ENCODE measurements around the gene PBX1.
A peak's percentile ranks its signal among the peaks of the same experiment; 100 is the strongest.
"Not testable (repeated sequence)": the region's sequence is repeated elsewhere in the genome, so short reads cannot be mapped to it uniquely, and the experiment has no call there.

PBX1 gene

GRCh38 chr1:164589408-164589807 lies 30.4 kb downstream of the PBX1 start:
- no peak for DNase-seq

- DNase-seq: no peak
Measured at GRCh38 chr1:164589961-164590507, 31.1 kb downstream of the PBX1 start.

DNA sequence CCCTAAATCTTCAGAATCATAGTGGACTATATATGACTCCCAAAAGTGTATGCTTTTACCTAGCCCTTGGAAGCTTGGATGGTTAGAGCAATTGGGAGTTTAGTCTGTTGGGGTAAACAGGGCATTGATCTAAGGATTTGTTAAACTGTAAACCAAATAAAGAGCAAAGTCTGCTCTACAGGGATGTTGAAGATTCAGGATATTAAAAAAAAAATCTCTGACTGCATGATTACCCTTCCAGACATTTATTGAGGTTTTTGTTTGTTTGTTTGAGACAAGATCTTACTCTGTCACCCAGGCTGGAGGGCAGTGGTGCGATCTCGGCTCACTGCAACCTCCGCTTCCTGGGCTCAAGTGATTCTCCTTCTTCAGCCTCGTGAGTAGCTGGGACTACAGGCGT lies 31.6 kb downstream of the PBX1 start:
- DNase-seq: no peak

DNA sequence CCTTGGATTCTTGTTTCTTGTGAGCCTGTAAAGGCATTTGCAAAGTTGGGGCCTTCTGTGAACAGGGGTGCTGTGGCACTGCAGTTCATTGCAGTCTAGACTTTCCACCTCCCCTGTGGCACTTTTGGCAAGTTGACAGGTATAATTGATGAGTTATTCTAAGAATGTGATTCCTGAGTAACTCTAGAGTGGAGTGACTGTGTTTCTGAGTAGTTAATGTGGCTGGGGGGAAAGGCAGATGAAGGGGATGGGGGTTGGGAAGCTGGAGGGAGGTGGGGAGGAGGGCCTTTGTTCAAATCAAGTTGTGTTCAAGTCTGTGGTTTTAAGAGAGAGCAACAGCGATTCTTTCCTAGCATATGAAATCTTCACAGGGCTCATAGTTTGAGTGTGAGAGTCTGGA lies 32.9 kb downstream of the PBX1 start:
- DNase-seq: no peak

DNA sequence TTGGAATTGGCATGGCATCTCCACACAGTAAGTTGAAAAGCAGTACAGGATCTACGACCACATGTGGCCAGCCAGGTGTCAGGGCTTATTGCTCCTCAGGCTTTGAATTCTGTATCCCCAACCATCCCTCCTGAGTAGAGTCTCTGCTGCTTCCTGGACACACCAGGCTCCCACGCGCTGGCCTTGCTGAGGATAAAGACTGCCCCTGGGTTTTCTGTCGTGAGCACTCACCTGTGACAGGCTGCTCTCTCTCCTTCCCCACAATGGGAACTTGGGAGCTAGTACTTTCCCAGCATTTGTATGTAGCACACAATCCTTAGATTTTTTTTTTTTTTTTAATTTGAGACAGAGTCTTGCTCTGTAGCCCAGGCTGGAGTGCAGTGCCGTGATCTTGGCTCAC lies 33.6 kb downstream of the PBX1 start:
- no peak for DNase-seq

DNA sequence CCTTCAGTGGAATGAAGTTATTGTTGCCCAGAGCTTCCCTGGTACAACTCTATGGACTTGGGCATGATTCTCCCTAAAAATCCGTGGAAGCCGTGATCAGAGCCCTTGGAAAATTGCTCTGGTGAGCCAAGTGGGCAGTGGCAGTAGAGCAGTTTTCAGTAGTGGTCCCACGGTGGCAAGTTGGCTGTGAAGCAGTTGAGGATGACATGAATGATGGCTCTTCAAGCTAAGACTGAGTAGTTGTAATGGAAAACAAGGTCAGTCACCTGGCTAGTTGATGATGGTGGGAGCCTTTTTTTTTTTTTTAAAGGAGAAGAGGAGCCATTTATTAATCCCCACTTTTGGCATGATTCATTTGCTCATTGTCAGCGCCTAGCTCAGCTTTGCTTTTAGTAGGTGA lies 36.2 kb downstream of the PBX1 start:
- DNase-seq: no peak

GRCh38 chr1:164596172-164596571 lies 37.2 kb downstream of the PBX1 start:
- no peak for DNase-seq

GRCh38 chr1:164598719-164599118 lies 39.7 kb downstream of the PBX1 start:
- DNase-seq: no peak

DNA sequence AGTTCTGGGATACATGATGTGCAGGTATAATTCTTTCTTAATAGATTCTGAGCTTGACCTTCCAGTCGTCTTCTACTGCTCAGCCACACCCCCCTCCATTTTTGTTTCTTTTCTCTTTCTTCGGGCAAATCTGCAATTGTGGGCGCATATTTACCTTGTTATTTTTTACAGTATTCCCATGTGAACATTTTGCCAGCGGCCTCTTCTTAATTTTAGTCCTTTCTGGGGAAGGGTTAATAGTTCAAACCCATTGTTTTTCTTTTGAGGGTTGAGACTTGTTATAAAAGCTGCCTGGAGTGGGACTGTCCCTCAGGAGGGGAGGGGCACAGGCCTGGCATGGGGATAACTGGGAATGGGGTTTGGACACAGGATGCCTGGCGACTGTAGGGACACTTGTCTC lies 40.3 kb downstream of the PBX1 start:
- peak in 4 of 56 donors; percentile 3 to 16 (median 12) for DNase-seq

DNA sequence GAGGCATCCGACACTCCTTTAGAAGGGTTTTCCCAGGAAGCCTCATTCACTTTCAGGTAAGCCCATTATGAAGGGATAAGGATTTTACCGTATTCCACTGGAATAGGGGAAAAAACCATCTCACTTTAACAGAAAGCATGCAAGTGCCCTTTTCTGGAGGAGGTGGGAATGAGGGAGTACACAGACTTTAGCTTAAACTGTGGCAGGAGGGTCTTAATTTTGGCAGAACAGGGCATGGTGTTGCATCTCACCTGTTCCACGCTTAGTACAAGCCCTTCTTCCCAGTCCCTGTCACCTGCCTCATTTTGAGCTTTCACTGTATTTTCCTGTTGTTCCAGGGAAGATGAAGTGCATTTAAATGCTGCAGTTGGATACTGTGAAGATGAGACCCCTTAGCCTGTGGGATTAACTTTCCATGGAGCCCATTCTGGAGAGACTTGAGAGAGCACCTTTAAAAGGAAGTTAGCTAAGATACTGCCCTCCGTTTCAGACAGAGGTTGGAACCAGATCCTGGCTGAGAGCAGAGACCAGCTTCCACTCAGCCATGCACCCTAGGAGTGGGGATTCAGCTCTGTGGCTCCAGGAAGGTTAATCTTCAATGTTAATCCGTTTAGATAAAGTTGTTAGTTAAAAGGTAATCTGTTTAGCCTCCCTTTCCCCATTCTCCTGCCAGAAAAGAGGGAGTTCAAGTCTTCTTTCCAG lies 42.6 kb downstream of the PBX1 start:
- no peak for DNase-seq

DNA sequence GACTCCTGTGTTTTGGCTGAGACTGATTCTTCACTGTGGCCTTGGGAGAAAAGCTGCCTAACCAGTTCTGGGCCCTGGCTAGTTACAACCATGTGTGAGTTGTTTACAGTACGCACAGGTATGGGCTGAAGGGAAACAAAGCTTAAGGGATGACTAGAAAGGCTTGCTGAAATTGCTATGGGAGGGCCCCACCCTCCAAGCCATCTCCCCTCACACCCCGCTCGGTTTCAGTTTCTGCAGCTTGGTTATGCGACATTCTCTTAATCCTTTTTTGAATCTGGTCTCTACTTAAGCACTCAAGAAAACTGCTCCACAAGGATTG lies 43.1 kb downstream of the PBX1 start:
- DNase-seq: no peak

DNA sequence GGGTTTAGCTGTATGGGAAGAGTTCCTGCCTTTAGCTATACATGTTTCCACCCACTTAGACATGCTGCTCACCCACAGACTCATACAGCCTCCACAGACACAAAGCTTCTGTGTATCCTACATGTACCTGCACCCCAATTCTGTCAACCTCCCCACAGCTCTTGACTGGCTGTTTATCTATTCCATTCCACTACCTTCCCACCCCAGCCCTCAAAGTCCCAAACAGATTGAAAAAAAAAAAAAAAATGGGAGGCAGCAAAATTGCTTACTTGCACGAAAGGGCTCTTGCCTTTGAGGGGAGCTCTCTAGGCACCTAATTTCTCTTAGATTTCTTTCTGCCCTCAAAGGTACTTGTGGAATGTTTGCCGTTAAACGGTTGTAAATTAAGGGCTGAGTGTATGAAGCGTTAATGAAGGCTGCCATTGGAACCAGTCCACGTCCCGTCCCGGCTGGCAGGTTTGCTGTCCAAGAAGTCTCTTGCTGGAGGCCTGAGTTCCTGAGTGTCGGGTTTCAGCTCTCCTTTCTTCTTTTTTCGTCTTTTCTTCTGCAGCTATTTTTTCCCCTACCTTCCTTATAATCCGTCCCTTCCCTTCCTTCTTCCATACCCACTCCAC lies 43.6 kb downstream of the PBX1 start:
- DNase-seq: peak in 24 of 56 donors; percentile 6 to 53 (median 20)

GRCh38 chr1:164603805-164604204 lies 44.8 kb downstream of the PBX1 start:
- DNase-seq: not testable (repeated sequence)

GRCh38 chr1:164604541-164604940 lies 45.6 kb downstream of the PBX1 start:
- no peak for DNase-seq

- no peak for DNase-seq
Measured at GRCh38 chr1:164605254-164606091, 46.5 kb downstream of the PBX1 start.

- DNase-seq: no peak
Measured at GRCh38 chr1:164607351-164607750, 48.4 kb downstream of the PBX1 start.

- DNase-seq: no peak
Measured at GRCh38 chr1:164608651-164609057, 49.7 kb downstream of the PBX1 start.

DNA sequence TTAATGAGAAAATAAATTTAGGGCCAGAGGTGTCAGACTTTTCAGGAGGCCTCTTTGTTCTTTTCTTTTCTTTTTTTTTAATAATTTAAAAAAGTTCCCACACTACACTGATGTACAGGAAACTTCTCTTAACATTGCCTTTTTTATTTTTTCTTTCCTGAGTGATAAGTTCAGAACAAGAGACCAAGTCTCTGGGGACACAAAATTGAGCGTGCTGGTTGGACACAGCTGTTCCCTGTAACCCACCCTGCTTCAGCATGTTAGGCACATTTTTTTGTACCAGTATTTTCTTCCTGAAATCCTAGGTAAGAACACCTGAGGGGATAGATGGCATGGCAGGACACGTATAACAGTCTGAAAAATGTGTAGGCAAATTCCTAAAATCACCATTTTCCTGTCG lies 50.1 kb downstream of the PBX1 start:
- no peak for DNase-seq

DNA sequence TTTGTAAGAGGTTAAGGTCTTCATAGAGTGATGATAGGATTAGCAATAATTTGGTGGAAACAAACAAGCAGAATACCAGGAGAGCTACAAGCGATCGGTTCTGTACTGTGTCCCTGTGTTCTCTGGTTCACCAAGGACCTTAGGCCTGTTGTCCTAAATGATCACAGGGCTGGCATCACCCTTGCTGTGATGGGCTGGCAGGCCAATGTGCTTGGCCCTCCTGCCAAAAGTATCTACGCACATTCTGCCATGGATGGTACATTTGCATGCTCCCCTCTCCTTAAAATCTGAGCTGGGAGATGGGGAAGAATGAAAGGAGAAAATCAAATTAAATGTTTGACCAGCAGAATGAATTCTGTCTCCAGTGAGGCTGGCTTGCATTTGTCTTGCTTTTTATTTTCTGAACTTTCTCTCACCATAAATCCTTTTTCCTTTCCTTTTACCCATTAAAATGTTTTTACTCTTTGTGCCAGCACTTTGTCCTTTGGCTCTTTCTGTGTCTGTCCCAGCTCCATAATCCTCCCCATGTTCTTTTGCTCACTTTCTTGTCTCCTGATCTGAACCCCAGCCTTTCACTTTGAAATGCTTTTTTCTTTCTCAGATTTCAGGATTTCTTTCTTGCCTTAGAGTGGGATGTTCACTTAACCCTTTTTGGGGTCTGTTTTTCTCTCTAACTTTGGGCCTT lies 51.7 kb downstream of the PBX1 start:
- DNase-seq: peak in 15 of 56 donors; percentile 5 to 61 (median 21)

- no peak for DNase-seq
Measured at GRCh38 chr1:164611754-164612642, 53.0 kb downstream of the PBX1 start.

DNA sequence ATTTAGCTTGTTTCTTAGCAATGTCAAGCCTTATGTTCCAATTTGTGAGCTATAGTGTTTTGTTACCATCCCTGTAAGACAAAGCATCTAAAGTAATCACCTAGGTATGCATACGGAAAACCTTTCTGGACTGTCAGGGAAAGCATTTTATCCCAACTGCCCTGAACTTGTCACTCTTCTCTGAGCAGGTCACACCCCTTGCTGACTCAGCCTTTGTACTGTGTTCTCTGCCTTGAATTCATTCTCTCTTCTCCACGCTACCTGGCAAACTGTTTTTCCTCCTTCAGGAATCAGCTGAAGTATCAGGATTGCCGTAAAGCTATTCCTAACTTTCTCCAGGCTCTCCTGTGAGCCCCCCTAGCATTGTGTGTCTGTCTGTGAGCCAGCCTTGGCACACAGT lies 54.2 kb downstream of the PBX1 start:
- DNase-seq: no peak
